Left ventricle myocardium inferior (tissue), 1 donor: ENCODE data around the gene KRTAP11-1. TPM values are rescaled to one million over a fixed set of nuclear protein-coding genes. Genes with fewer than 3 reads are reported as not detected.
A peak's percentile ranks its signal among the peaks of the same experiment; 100 is the strongest.

Source experiments
- DNase-seq: peaks from one replicate; pipeline ENCODE4 v3.0.0-alpha.2; 2020
- H3K27ac ChIP-seq: fragments of 200-600 bp; replicated peaks from 2 replicates; pipeline ENCODE4 v1.8.0; 2021
- H3K27me3 ChIP-seq: fragments of 200-600 bp; 2 replicates; pipeline ENCODE4 v1.8.0; 2021; ENCODE audit warnings: low read depth
- H3K36me3 ChIP-seq: fragments of 200-600 bp; 2 replicates; pipeline ENCODE4 v1.8.0; 2021
- H3K4me1 ChIP-seq: fragments of 200-600 bp; 2 replicates; pipeline ENCODE4 v1.8.0; 2021
- H3K4me3 ChIP-seq: fragments of 200-600 bp; 2 replicates; pipeline ENCODE4 v1.8.0; 2021; ENCODE audit warnings: mild to moderate bottlenecking, moderate library complexity
- H3K9me3 ChIP-seq: fragments of 200-600 bp; replicated peaks from 2 replicates; pipeline ENCODE4 v1.8.0; 2021
- CTCF ChIP-seq: fragments of 200-600 bp; IDR thresholded peaks from 2 replicates; pipeline ENCODE4 v1.8.0; 2021; ENCODE audit warnings: antibody characterized with exemption, mild to moderate bottlenecking, borderline replicate concordance
- intact Hi-C: fragments of 100-400 bp; cut with micrococcal nuclease; formaldehyde crosslinking; loops from one replicate; pipeline ENCODE4 v1.11.0; 2022
- total RNA-seq: library from RNA; stranded (reverse); fragmentation: NEBNext Ultra II Directional; extraction: Animal tissue kit (Norgen Biotek cat#: 25700); gene quantifications from one replicate; pipeline ENCODE4 v1.2.1, GENCODE V29; 2021
- donor health status: DM: no; HTN: yes; CAD: no; lungs with severe emphysema.

KRTAP11-1 gene
- total RNA-seq, 1 donor from 2014 or later = not detected

- H3K4me3 ChIP-seq = no peak overlapping the region
- intact Hi-C loops = loop anchor here (10.0 kb wide), 1 partner anchor 245 kb away; no protein-coding TSS in a partner anchor
- peaks cover 10% of the 10 kb centered on the region for H3K9me3 ChIP-seq
- H3K4me1 ChIP-seq = no peaks in the 10 kb centered on the region
- no peaks in the 10 kb centered on the region for H3K27me3 ChIP-seq
- no peak for DNase-seq
- H3K36me3 ChIP-seq = no peaks in the 10 kb centered on the region
- no peak overlapping the region for H3K27ac ChIP-seq
- no peak for TF ChIP-seq CTCF
Measured at GRCh38 chr21:30839304-30839703, 42.1 kb downstream of the KRTAP11-1 start.

GRCh38 chr21:30838536-30838935 is 42.8 kb downstream of the KRTAP11-1 start:
- no peak for TF ChIP-seq CTCF
- DNase-seq = no peak
- no peak overlapping the region for H3K4me3 ChIP-seq
- no peaks in the 10 kb centered on the region for H3K27me3 ChIP-seq
- no peaks in the 10 kb centered on the region for H3K36me3 ChIP-seq
- intact Hi-C loops = loop anchor here (10.0 kb wide), 1 partner anchor 246 kb away; no protein-coding TSS in a partner anchor
- peaks cover 10% of the 10 kb centered on the region for H3K9me3 ChIP-seq
- no peaks in the 10 kb centered on the region for H3K4me1 ChIP-seq
- H3K27ac ChIP-seq = no peak overlapping the region

GRCh38 chr21:30831194-30831765 is 50.1 kb downstream of the KRTAP11-1 start:
- H3K9me3 ChIP-seq = peaks cover 27% of the 10 kb centered on the region
- no peaks in the 10 kb centered on the region for H3K36me3 ChIP-seq
- no peak overlapping the region for H3K4me3 ChIP-seq
- no peaks in the 10 kb centered on the region for H3K4me1 ChIP-seq
- H3K27me3 ChIP-seq = no peaks in the 10 kb centered on the region
- intact Hi-C loops = loop anchor here (10.0 kb wide), 1 partner anchor 254 kb away; no protein-coding TSS in a partner anchor
- peak; percentile 53 for TF ChIP-seq CTCF
- no peak for DNase-seq
- H3K27ac ChIP-seq = no peak overlapping the region

Other genes starting within 250 kb of the KRTAP11-1 start
- gene KRTAP20-2, start 246.4 kb downstream of the KRTAP11-1 start, total RNA-seq = not detected
- not detected for gene KRTAP20-3, start 238.7 kb downstream of the KRTAP11-1 start, total RNA-seq
- not detected for gene KRTAP21-3, start 162.8 kb downstream of the KRTAP11-1 start, total RNA-seq
- gene KRTAP21-2, start 134.3 kb downstream of the KRTAP11-1 start, total RNA-seq = not detected
- gene KRTAP21-1, start 126.2 kb downstream of the KRTAP11-1 start, total RNA-seq = not detected
- gene KRTAP8-1, start 68.3 kb downstream of the KRTAP11-1 start, total RNA-seq = not detected
- not detected for gene KRTAP7-1, start 51.8 kb downstream of the KRTAP11-1 start, total RNA-seq
- gene KRTAP19-8, start 156.9 kb upstream of the KRTAP11-1 start, total RNA-seq = not detected